ENCODE results near the gene EFCC1.
A peak's percentile ranks its signal among the peaks of the same experiment; 100 is the strongest.

GRCh38 chr3:129051871-129052340, 50.8 kb downstream of the EFCC1 start:
- TF ChIP-seq POLR2A (IDR thresholded peaks at IDR 0.05), result peak in 1 of 3 donors; percentile 20
- TF ChIP-seq, protein P1, sequence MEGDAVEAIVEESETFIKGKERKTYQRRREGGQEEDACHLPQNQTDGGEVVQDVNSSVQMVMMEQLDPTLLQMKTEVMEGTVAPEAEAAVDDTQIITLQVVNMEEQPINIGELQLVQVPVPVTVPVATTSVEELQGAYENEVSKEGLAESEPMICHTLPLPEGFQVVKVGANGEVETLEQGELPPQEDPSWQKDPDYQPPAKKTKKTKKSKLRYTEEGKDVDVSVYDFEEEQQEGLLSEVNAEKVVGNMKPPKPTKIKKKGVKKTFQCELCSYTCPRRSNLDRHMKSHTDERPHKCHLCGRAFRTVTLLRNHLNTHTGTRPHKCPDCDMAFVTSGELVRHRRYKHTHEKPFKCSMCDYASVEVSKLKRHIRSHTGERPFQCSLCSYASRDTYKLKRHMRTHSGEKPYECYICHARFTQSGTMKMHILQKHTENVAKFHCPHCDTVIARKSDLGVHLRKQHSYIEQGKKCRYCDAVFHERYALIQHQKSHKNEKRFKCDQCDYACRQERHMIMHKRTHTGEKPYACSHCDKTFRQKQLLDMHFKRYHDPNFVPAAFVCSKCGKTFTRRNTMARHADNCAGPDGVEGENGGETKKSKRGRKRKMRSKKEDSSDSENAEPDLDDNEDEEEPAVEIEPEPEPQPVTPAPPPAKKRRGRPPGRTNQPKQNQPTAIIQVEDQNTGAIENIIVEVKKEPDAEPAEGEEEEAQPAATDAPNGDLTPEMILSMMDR (IDR thresholded peaks at IDR 0.05), result no peak
